IPS DF 19.7 (cell line): ENCODE data around the gene LRIT2.
A peak's percentile ranks its signal among the peaks of the same experiment; 100 is the strongest.

ENCODE experiments used
- DNase-seq: peaks from one replicate; pipeline ENCODE4 v3.0.0-alpha.2; 2013; ENCODE audit warnings: low read depth, low spot score

LRIT2 gene

GRCh38 chr10:84225427-84226173 lies at the start of gene LRIT2:
TSS of gene LRIT2 (minus strand) at chr10:84225544. CDS start at chr10:84225520, 24 bp downstream.
- no peak for DNase-seq

DNA sequence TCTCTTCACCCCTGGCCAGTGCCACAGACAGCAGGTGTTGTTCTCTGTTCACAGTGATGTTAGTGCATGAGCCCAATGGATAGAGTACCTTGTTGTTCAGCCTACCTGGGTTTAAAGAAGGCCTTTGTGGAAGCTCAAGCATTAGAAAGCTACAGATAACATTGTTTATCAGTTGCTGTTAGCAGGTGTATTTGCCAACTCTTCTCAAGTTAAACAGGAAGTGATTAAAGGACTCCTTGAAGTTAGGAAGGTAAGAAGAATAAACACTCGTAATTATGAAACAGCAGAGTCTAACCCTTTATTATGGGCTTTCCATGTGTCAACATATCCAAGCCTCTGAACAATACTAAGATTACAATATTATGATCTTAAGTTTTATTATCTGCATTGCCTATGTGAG lies 45.4 kb upstream of the LRIT2 start:
- DNase-seq, result no peak

GRCh38 chr10:84269773-84270172 lies 44.4 kb upstream of the LRIT2 start:
- DNase-seq, result no peak

- no peak for DNase-seq
These were observed 43.8 kb upstream of the LRIT2 start for GRCh38 chr10:84269162-84269561.

- DNase-seq, result peak; percentile 28
These were observed 42.3 kb upstream of the LRIT2 start for GRCh38 chr10:84267503-84268126.

- DNase-seq, result no peak
These were observed 40.1 kb upstream of the LRIT2 start for GRCh38 chr10:84265418-84265817.

GRCh38 chr10:84264611-84265141 lies 39.3 kb upstream of the LRIT2 start:
- DNase-seq, result peak; percentile 23

GRCh38 chr10:84263716-84264115 lies 38.4 kb upstream of the LRIT2 start:
- DNase-seq, result no peak

DNA sequence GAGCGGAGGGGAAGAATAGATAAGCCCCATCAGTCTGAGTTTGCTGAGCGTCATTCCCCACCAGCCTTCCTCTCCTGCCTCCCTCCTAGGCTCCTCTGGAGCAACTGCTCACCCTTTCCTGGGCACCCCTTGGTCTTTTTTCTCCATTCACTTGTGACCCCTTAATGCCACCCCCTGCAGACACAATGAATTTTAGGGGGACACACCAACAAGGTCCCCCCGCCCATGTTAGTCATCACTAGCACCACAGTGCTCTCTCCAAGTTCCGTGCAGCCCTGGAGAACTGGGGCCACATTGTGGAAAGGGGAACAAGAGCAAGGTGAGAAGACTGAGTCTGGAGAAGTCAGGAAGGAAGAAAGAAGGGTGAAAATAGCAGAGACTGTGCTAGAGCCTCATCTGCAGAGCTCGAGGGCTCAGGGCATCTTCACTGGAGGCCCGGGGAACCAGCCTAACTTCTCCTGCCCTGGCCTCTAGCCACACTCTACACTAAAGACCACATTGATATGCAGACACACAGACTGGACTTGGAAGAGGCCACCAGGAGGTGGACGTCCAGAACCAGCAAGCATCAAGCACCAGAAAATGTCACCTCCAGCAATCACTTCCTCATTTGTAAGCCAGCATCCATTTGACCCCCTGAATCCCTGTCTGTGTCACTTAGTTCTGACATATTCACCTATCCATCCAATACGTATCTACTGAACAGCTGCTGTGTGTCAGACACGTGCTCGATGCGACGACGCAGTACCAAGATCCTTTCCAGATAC lies 37.0 kb upstream of the LRIT2 start:
- DNase-seq, result no peak

DNA sequence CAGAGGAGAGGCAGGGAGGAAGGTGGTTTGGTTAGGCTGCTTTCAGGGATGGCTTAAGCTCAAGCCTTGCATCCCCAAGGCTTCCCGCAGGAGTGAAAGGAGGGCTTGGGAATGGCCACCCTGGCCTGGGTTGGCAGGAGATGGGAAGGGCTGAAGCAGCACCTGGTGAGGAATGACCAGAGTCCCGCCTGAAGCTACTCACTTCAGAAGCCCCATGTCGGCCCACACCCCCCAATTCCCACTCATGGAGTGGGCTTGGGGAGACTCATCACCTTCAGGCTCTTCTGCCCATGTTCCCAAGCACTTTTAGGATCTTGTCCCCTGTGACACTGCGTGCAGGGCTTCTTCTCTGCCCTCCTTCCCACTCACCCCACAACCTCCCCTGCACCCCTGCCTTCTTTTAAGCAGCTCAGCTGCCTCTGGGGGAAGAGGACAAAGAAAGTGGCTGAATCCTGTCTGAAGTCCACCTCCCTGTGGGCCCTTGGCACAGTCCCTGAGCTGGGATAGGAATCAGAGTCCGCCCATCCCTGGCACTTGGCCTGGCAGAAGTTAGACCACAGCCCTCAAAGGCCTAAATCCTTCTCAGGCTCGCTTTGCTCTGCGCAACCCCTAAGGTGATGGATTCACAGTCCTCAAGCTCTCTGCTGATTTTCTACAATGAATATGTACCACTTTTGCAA lies 36.0 kb upstream of the LRIT2 start:
- no peak for DNase-seq

DNA sequence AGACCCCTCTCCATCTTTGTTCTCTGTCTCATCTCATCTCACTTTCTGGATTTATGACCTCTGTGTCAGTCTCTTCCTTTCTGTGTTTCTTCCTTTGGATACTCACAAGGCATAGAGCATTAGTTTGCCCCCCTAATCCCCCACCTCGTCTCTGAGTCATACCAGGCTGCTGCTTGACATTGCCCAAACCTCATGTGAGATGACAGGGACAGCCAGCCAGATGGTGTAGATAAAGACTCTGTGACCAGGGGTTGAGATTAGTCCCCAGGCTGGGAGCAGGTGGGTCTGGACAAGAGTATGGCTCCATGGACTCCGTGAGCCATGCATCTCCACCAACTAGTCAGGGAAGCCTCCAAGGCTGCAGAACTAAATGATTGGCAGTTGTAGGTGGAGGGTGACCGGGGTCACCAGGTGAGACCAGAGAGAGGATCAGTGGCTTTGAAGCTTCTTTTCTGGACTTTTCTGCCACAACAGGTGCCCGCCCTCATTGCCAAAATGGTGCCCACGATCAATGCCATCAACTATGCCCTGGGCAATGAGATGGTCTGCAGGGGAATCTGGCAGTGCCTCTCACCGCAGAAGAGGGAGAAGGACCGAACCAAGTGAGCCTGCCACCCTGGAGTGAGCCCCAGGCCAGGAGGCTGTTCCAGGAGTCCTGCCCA lies 32.8 kb upstream of the LRIT2 start:
- no peak for DNase-seq

- DNase-seq, result no peak
These were observed 32.1 kb upstream of the LRIT2 start for GRCh38 chr10:84257343-84258020.

DNA sequence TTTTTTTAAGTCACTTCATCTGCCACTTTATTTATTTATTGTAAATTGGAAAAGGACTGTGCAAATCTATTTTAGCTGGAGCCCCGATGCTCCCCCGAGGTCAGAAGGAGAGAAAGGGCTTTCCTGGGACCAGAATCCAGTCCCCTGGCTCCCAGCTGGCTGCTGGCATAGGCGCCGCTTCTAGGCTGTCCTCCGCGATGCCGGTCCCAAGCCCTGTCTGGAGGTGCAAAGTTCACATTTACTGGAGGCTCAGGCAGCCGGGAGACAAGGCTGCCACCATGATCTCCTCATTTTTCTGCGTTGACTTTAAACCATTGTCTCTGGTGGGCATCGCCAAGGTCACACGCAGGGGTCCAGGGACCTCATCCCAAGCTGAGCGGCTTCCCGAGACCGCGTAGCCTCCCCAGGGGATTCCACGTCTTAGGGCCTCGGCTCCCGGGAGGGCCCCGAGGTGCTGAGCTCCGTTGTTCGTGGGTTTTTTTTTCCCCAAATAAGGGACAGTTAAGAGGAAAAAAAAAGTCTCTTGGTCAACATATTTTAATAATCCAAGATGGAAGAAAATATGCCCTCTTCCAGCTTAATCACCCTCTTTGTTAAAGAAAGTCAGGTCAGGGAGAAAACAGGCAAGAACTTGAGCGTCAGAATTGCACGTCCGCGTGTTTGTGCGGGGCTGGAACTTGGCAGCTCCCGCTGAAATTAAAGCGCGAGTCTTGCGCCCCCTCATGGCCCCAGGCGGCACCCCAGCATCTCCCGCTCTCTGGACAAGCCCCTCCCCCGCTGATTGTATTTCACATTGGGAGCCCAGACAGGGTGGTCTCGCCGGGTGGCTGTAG lies 31.4 kb upstream of the LRIT2 start:
- DNase-seq, result peak; percentile 45

- DNase-seq, result no peak
These were observed 29.5 kb upstream of the LRIT2 start for GRCh38 chr10:84254552-84255478.

DNA sequence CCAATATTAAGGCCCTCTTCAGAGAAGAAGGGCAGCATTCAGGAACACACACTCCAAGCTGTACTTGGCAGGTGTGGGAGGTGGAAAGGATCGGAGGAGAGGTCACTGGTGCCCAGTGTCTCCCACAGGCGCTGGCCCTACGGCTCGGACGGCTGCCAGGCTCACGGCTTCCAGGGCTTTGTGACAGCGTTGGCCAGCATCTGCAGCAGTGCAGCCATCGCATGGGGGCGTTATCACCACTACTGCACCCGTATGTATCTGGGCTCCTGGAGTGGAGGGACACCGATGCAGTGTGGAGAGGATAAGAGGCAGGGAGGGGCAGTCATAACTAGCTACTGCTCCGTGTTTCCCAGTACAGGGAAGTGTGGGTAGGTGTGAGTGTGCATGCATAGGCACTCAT lies 23.4 kb upstream of the LRIT2 start:
- no peak for DNase-seq

DNA sequence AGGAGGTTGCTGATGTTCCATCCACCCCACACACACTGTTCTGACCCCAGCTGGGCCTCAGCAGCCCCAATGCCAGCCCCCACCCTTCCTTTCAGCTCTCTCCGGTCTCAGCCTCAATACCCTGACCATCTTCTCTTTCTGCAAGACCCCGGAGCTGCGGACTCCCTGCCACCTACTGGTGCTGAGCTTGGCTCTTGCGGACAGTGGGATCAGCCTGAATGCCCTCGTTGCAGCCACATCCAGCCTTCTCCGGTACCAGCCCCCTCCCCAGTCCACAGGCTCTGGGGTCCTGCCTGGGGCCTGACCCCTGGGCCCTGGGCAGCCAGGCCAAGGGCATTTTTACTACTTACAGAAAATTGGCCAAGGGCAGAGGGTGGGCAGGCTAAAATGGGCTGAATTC lies 22.2 kb upstream of the LRIT2 start:
- DNase-seq, result no peak

- no peak for DNase-seq
These were observed 19.4 kb upstream of the LRIT2 start, which contains the start of gene RGR for GRCh38 chr10:84244651-84245270. TSS of gene RGR (plus strand) at chr10:84245053. CDS start at chr10:84245091, 38 bp downstream.

- DNase-seq, result no peak
These were observed 18.4 kb upstream of the LRIT2 start for GRCh38 chr10:84243759-84244158.
